Endothelial cell of umbilical vein (primary cell): ENCODE measurements around the gene ABCA2.

Source experiments
- CTCF ChIP-seq, 2 donors: IDR thresholded peaks; 1 replicate in 1 of 2; 2 replicates in 1 of 2; pipeline ENCODE4 v1.5.1; 2011; ENCODE audit warnings: low read length in 2 of 2, mild to moderate bottlenecking in 2 of 2, moderate library complexity in 2 of 2, control low read depth in 1 of 2, inconsistent platforms in 1 of 2, low read depth in 1 of 2; ENCODE audit not compliant: insufficient read depth in 1 of 2; ENCODE audit errors: extremely low read depth in 1 of 2
- EZH2 ChIP-seq: IDR thresholded peaks from 2 replicates; pipeline ENCODE4 v1.6.1; 2012; ENCODE audit warnings: borderline replicate concordance, low read depth, mild to moderate bottlenecking, moderate library complexity, low read length, inconsistent platforms; ENCODE audit not compliant: severe bottlenecking
- POLR2AphosphoS5 ChIP-seq: IDR thresholded peaks from 2 replicates; pipeline ENCODE4 v1.6.1; 2012; ENCODE audit warnings: low read depth, mild to moderate bottlenecking, control low read depth, low read length, moderate library complexity; ENCODE audit not compliant: insufficient read depth

GRCh38 chr9:137035507-137035834, 7.4 kb upstream of the ABCA2 start:
- TF ChIP-seq CTCF (IDR thresholded peaks at IDR 0.05; ENCODE audit: extremely low read depth in 1 of 2, insufficient read depth in 1 of 2, low read depth in 1 of 2, low read length in 2 of 2), result no peak
- no peak for TF ChIP-seq POLR2AphosphoS5
- no peak for TF ChIP-seq EZH2
